HG03521 (cell line): ENCODE data around the gene TACC3.
"Not testable (repeated sequence)": the region's sequence is repeated elsewhere in the genome, so short reads cannot be mapped to it uniquely, and the experiment has no call there.

Experiments
- ATAC-seq: cut with Tn5 transposase; IDR thresholded peaks from one replicate; pipeline ENCODE4 v1.9.1; 2021; ENCODE audit warnings: mild to moderate bottlenecking, moderate library complexity; ENCODE audit not compliant: unreplicated experiment

Gene TACC3

GRCh38 chr4:1701671-1702070 lies 19.6 kb upstream of the TACC3 start:
- not testable (repeated sequence) for ATAC-seq

GRCh38 chr4:1703867-1704266 lies 17.5 kb upstream of the TACC3 start:
- no peak for ATAC-seq

GRCh38 chr4:1705732-1706131 lies 15.6 kb upstream of the TACC3 start:
- ATAC-seq = no peak

- no peak for ATAC-seq
Measured at GRCh38 chr4:1706358-1706757, 15.0 kb upstream of the TACC3 start.

GRCh38 chr4:1708581-1708980 lies 12.7 kb upstream of the TACC3 start:
- no peak for ATAC-seq

- no peak for ATAC-seq
Measured at GRCh38 chr4:1711055-1711570, 10.2 kb upstream of the TACC3 start.

GRCh38 chr4:1711571-1712215 lies 9.6 kb upstream of the TACC3 start:
- peak; percentile 13 for ATAC-seq

- peak; percentile 66 for ATAC-seq
Measured at GRCh38 chr4:1712216-1713002, 8.9 kb upstream of the TACC3 start, which contains the start of gene SLBP. SLBP (minus strand) TSS chr4:1712319; CDS start chr4:1712188, 131 bp downstream.

GRCh38 chr4:1713003-1713851 lies 8.1 kb upstream of the TACC3 start:
- no peak for ATAC-seq

GRCh38 chr4:1714303-1715001 lies 6.9 kb upstream of the TACC3 start:
- ATAC-seq = no peak

GRCh38 chr4:1715002-1715758 lies 6.1 kb upstream of the TACC3 start:
- ATAC-seq = no peak

- no peak for ATAC-seq
Measured at GRCh38 chr4:1716065-1716945, 5.0 kb upstream of the TACC3 start.

- no peak for ATAC-seq
Measured at GRCh38 chr4:1717129-1718094, 3.9 kb upstream of the TACC3 start.

GRCh38 chr4:1718095-1718850 lies 3.0 kb upstream of the TACC3 start:
- no peak for ATAC-seq

- ATAC-seq = peak; percentile 5
Measured at GRCh38 chr4:1720163-1720983, 948 bp upstream of the TACC3 start.
